PFSK-1 (cell line): Measurements from ENCODE around the gene PISD.

Experiments
- FOXP2 ChIP-seq: optimal IDR thresholded peaks from 2 replicates; pipeline ENCODE3; 2011; ENCODE audit warnings: borderline replicate concordance, control low read depth, inconsistent platforms; ENCODE audit not compliant: insufficient read depth; ENCODE audit errors: extremely low read length, extremely low read depth
- POLR2AphosphoS5 ChIP-seq: IDR thresholded peaks from 2 replicates; pipeline ENCODE4 v1.6.1; 2012; ENCODE audit warnings: low read depth, mild to moderate bottlenecking, control low read depth, low read length, moderate library complexity
- SIN3A ChIP-seq: IDR thresholded peaks from 2 replicates; pipeline ENCODE4 v1.6.1; 2012; ENCODE audit warnings: mild to moderate bottlenecking, low read length, moderate library complexity, borderline replicate concordance; ENCODE audit not compliant: insufficient read depth
- TAF1 ChIP-seq: IDR thresholded peaks from 2 replicates; pipeline ENCODE4 v1.6.1; 2012; ENCODE audit warnings: low read length, control low read depth, borderline replicate concordance; ENCODE audit not compliant: insufficient read depth
- TF ChIP-seq, protein P1 (sequence below), 2 experiments: IDR thresholded peaks; 2 replicates each; pipeline versions ENCODE4 v1.6.1 to v1.8.0; 2011 to 2012; ENCODE audit warnings: low read depth in 2 of 2, low read length in 2 of 2, control low read depth in 1 of 2, inconsistent platforms in 1 of 2, mild to moderate bottlenecking in 1 of 2, moderate library complexity in 1 of 2; ENCODE audit not compliant: insufficient read depth in 1 of 2

PISD gene

DNA sequence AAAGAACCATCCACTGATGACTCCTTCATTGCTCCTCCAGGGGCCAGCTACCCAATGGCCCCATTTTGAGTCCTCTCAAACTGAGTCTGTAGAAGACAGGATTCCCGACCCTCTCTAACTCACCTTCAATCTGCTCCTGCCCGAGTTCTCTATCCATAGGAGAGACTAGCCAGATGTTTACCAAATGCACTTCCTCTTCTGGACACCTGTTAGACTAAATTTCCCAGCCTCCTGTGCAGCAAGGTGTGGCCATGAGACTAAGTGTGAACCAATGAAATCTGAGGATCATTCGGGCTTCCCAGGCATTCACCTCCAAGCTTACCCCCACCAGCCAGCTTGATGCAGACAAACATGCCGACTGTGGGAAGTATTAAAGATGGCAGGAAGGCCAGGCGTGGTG is 7.6 kb downstream of the PISD start:
- TF ChIP-seq, protein P1, sequence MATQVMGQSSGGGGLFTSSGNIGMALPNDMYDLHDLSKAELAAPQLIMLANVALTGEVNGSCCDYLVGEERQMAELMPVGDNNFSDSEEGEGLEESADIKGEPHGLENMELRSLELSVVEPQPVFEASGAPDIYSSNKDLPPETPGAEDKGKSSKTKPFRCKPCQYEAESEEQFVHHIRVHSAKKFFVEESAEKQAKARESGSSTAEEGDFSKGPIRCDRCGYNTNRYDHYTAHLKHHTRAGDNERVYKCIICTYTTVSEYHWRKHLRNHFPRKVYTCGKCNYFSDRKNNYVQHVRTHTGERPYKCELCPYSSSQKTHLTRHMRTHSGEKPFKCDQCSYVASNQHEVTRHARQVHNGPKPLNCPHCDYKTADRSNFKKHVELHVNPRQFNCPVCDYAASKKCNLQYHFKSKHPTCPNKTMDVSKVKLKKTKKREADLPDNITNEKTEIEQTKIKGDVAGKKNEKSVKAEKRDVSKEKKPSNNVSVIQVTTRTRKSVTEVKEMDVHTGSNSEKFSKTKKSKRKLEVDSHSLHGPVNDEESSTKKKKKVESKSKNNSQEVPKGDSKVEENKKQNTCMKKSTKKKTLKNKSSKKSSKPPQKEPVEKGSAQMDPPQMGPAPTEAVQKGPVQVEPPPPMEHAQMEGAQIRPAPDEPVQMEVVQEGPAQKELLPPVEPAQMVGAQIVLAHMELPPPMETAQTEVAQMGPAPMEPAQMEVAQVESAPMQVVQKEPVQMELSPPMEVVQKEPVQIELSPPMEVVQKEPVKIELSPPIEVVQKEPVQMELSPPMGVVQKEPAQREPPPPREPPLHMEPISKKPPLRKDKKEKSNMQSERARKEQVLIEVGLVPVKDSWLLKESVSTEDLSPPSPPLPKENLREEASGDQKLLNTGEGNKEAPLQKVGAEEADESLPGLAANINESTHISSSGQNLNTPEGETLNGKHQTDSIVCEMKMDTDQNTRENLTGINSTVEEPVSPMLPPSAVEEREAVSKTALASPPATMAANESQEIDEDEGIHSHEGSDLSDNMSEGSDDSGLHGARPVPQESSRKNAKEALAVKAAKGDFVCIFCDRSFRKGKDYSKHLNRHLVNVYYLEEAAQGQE (IDR thresholded peaks at IDR 0.05; ENCODE audit: insufficient read depth in 1 of 2, low read depth in 2 of 2, low read length in 2 of 2), result no peak
- no peak for TF ChIP-seq SIN3A
- TF ChIP-seq TAF1, result no peak
- TF ChIP-seq POLR2AphosphoS5, result no peak
- TF ChIP-seq FOXP2, result no peak

DNA sequence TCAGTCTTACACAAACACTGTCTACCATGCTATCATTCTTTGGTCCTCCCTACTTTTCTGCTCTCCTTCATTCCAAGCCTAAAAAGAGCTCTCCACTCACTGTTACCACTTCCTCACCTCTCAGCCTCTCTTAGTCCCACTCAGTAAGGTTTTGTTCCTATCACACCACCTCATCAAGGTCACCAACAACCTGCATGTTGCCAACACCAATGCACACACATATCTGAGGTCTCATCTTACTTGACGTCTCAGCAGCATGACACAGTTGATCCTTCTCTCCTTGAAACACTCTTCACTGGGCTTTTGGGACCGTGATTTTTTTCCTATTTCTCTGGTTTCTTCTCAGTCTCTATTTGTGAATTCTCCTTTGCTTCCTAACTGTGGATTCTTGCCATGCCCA is 8.1 kb downstream of the PISD start:
- TF ChIP-seq SIN3A, result no peak
- no peak for TF ChIP-seq POLR2AphosphoS5
- TF ChIP-seq TAF1, result no peak
- no peak for TF ChIP-seq FOXP2
- TF ChIP-seq, protein P1 (IDR thresholded peaks at IDR 0.05; ENCODE audit: insufficient read depth in 1 of 2, low read depth in 2 of 2, low read length in 2 of 2), result no peak

DNA sequence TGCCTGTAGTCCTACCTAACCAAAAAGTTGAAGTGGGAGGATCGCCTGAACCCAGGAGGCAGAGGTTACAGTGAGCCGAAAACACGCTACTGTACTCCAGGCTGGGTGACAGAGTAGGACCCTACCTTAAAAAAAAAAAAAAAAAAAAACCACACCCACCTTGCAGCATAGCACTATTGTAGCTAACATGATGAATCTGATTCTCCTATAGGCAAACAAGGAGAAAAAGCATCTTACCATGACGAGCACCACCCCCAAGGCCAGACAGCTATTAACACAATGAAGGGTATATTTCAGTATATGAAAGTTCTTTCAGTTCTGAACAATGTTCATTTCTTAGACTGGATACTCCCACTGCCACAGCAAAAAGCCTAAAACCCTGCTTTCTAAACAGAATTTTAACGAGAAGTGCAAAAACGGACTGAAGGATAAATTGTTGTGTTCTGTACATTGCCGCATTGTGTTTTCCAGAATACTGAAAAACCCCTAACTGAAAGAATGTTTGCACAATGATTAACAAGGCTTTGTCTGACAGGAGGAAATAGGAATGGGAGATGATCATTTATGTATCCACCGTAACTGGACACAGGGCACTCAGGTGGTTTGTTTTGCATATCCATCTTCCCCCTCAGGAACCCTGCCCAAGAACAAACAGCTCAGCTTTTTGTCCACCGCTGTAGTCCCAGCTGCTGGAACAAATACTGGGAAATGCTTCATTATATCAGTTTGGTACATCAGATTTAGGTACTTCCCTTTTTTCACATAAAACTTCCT is 8.9 kb downstream of the PISD start:
- TF ChIP-seq SIN3A (no peak), FOXP2 (no peak), TAF1 (no peak), POLR2AphosphoS5 (no peak)
- TF ChIP-seq, protein P1 (IDR thresholded peaks at IDR 0.05; ENCODE audit: insufficient read depth in 1 of 2, low read depth in 2 of 2, low read length in 2 of 2), result no peak

DNA sequence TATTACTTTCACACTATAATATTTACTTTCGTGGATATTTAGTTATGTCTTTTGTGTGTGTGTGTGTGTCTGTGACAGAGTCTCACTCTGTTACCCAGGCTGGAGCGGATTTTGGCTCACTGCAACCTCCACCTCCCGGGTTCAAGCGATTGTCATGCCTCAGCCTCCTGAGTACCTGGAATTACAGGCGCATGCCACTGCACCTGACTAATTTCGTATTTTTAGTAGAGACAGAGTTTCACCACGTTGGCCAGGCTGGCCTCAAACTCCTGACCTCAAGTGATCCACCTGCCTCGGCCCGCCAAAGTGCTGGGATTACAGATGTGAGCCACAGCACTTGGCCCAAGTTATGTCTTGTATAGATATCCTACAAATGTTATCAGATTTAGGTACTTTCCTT is 9.9 kb downstream of the PISD start:
- TF ChIP-seq, protein P1 (IDR thresholded peaks at IDR 0.05; ENCODE audit: insufficient read depth in 1 of 2, low read depth in 2 of 2, low read length in 2 of 2), result no peak
- no peak for TF ChIP-seq POLR2AphosphoS5
- no peak for TF ChIP-seq SIN3A
- no peak for TF ChIP-seq FOXP2
- no peak for TF ChIP-seq TAF1

DNA sequence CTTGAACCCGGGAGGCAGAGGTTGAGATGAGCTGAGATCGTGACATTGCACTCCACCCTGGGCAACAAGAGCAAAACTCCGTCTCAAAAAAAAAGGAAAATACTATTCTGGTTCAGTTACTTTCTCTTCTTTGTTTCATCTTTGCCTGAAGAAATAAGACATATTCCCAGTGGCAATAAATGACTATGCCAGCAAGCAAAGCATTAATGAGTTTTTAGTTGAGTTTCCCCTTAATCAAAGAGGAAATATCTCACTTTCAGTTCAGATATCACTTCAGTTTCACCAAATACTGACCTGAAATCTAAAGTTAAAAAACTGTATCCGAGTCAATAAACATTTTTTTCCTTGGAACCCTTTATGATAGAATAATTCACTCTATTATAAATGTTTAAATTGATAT is 10.4 kb downstream of the PISD start:
- TF ChIP-seq FOXP2, result no peak
- no peak for TF ChIP-seq SIN3A
- no peak for TF ChIP-seq TAF1
- TF ChIP-seq, protein P1 (IDR thresholded peaks at IDR 0.05; ENCODE audit: insufficient read depth in 1 of 2, low read depth in 2 of 2, low read length in 2 of 2), result no peak
- no peak for TF ChIP-seq POLR2AphosphoS5
